Ishikawa (cell line): Measurements from ENCODE around the gene SMG7.

Source experiments
- EGR1 ChIP-seq: IDR thresholded peaks from 2 replicates; pipeline ENCODE4 v1.6.1; 2012
- EP300 ChIP-seq: IDR thresholded peaks from 2 replicates; pipeline ENCODE4 v1.6.1; 2012; ENCODE audit warnings: borderline replicate concordance
- YY1 ChIP-seq: IDR thresholded peaks from 2 replicates; pipeline ENCODE4 v1.6.1; 2012; ENCODE audit warnings: low read depth
- TF ChIP-seq, protein P1 (sequence below): IDR thresholded peaks from 2 replicates; pipeline ENCODE4 v1.6.1; 2012; ENCODE audit warnings: low read depth, mild to moderate bottlenecking
- TF ChIP-seq, protein P2 (sequence below): IDR thresholded peaks from 2 replicates; pipeline ENCODE4 v1.6.1; 2012

GRCh38 chr1:183543619-183544204 is 71.4 kb downstream of the SMG7 start:
- TF ChIP-seq, protein P1, sequence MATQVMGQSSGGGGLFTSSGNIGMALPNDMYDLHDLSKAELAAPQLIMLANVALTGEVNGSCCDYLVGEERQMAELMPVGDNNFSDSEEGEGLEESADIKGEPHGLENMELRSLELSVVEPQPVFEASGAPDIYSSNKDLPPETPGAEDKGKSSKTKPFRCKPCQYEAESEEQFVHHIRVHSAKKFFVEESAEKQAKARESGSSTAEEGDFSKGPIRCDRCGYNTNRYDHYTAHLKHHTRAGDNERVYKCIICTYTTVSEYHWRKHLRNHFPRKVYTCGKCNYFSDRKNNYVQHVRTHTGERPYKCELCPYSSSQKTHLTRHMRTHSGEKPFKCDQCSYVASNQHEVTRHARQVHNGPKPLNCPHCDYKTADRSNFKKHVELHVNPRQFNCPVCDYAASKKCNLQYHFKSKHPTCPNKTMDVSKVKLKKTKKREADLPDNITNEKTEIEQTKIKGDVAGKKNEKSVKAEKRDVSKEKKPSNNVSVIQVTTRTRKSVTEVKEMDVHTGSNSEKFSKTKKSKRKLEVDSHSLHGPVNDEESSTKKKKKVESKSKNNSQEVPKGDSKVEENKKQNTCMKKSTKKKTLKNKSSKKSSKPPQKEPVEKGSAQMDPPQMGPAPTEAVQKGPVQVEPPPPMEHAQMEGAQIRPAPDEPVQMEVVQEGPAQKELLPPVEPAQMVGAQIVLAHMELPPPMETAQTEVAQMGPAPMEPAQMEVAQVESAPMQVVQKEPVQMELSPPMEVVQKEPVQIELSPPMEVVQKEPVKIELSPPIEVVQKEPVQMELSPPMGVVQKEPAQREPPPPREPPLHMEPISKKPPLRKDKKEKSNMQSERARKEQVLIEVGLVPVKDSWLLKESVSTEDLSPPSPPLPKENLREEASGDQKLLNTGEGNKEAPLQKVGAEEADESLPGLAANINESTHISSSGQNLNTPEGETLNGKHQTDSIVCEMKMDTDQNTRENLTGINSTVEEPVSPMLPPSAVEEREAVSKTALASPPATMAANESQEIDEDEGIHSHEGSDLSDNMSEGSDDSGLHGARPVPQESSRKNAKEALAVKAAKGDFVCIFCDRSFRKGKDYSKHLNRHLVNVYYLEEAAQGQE: no peak
- TF ChIP-seq, protein P2, sequence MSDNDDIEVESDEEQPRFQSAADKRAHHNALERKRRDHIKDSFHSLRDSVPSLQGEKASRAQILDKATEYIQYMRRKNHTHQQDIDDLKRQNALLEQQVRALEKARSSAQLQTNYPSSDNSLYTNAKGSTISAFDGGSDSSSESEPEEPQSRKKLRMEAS: no peak
- no peak for TF ChIP-seq EP300
- no peak for TF ChIP-seq EGR1
- no peak for TF ChIP-seq YY1
